ENCODE measurements around the gene ZNF268. TPM values are rescaled to one million over a fixed set of nuclear protein-coding genes. Genes with fewer than 3 reads are reported as not detected.

The ZNF268 gene
- total and polyA plus RNA-seq, 2 experiments from 2014 or later: 12.9 to 34.6 TPM

- TF ChIP-seq EZH2 (IDR thresholded peaks at IDR 0.05; ENCODE audit: borderline replicate concordance) (no peak), EZH2phosphoT487 (IDR thresholded peaks at IDR 0.05; ENCODE audit: low read depth, severe bottlenecking, unreplicated experiment) (no peak), CTCF (IDR thresholded peaks at IDR 0.05; ENCODE audit: poor library complexity) (no peak)
- DNase-seq (ENCODE audit: low spot score): peak; percentile 1
- Histone ChIP-seq H3K9me2 (replicated peaks; ENCODE audit: insufficient read depth) (no peaks in the 10 kb centered on the region), H2AFZ (no peak within 1 kb of the TSS), H3K36me3 (replicated peaks; ENCODE audit: insufficient read depth, low read depth) (no peaks in the 10 kb centered on the region), H3K4me1 (ENCODE audit: insufficient read depth) (no peaks in the 10 kb centered on the region), H3K79me2 (no peaks in the 10 kb centered on the region), H3K27me3 (no peaks in the 10 kb centered on the region), H3K4me3 (no peak within 1 kb of the TSS), H4K20me1 (ENCODE audit: insufficient read depth, poor library complexity, severe bottlenecking) (no peaks in the 10 kb centered on the region), H3K27ac (no peak within 1 kb of the TSS), H3K9me3 (ENCODE audit: low read depth) (no peaks in the 10 kb centered on the region), H3K4me2 (no peak within 1 kb of the TSS)
- 90% methylated on average over 11 of the region's 61 CpGs for WGBS (ENCODE audit: low lambda C conversion rate, missing lambda C conversion rate)
Measured at GRCh38 chr12:133235401-133236112, 54.3 kb downstream of the ZNF268 start, which contains the start of gene ANHX. ANHX (minus strand) TSS chr12:133235877; CDS start chr12:133234356, 1,521 bp downstream.

- Histone ChIP-seq H3K4me2 (no peak overlapping the region), H2AFZ (no peak overlapping the region), H4K20me1 (ENCODE audit: insufficient read depth, poor library complexity, severe bottlenecking) (no peaks in the 10 kb centered on the region), H3K9me3 (ENCODE audit: low read depth) (no peaks in the 10 kb centered on the region), H3K4me1 (ENCODE audit: insufficient read depth) (no peaks in the 10 kb centered on the region), H3K27me3 (no peaks in the 10 kb centered on the region), H3K79me2 (no peaks in the 10 kb centered on the region), H3K36me3 (replicated peaks; ENCODE audit: insufficient read depth, low read depth) (no peaks in the 10 kb centered on the region), H3K9me2 (replicated peaks; ENCODE audit: insufficient read depth) (no peaks in the 10 kb centered on the region), H3K4me3 (no peak overlapping the region), H3K27ac (no peak overlapping the region)
- peak; percentile 2 for DNase-seq (ENCODE audit: low spot score)
- no peak for TF ChIP-seq EZH2 (IDR thresholded peaks at IDR 0.05; ENCODE audit: borderline replicate concordance)
- no peak for TF ChIP-seq CTCF (IDR thresholded peaks at IDR 0.05; ENCODE audit: poor library complexity)
- no peak for TF ChIP-seq EZH2phosphoT487 (IDR thresholded peaks at IDR 0.05; ENCODE audit: low read depth, severe bottlenecking, unreplicated experiment)
- WGBS (ENCODE audit: low lambda C conversion rate, missing lambda C conversion rate): over 99% methylated on average over 23 of the region's 44 CpGs
Measured at GRCh38 chr12:133236144-133236543, 54.8 kb downstream of the ZNF268 start.

GRCh38 chr12:133236556-133236955, 55.3 kb downstream of the ZNF268 start:
- Histone ChIP-seq H3K36me3 (replicated peaks; ENCODE audit: insufficient read depth, low read depth) (no peaks in the 10 kb centered on the region), H3K9me3 (ENCODE audit: low read depth) (no peaks in the 10 kb centered on the region), H2AFZ (no peak overlapping the region), H4K20me1 (ENCODE audit: insufficient read depth, poor library complexity, severe bottlenecking) (no peaks in the 10 kb centered on the region), H3K4me1 (ENCODE audit: insufficient read depth) (no peaks in the 10 kb centered on the region), H3K27ac (no peak overlapping the region), H3K79me2 (no peaks in the 10 kb centered on the region), H3K4me2 (no peak overlapping the region), H3K9me2 (replicated peaks; ENCODE audit: insufficient read depth) (no peaks in the 10 kb centered on the region), H3K27me3 (no peaks in the 10 kb centered on the region), H3K4me3 (no peak overlapping the region)
- DNase-seq (ENCODE audit: low spot score): no peak
- TF ChIP-seq EZH2phosphoT487 (IDR thresholded peaks at IDR 0.05; ENCODE audit: low read depth, severe bottlenecking, unreplicated experiment): no peak
- no peak for TF ChIP-seq CTCF (IDR thresholded peaks at IDR 0.05; ENCODE audit: poor library complexity)
- no peak for TF ChIP-seq EZH2 (IDR thresholded peaks at IDR 0.05; ENCODE audit: borderline replicate concordance)
- 95% methylated on average over 12 of the region's 12 CpGs for WGBS (ENCODE audit: low lambda C conversion rate, missing lambda C conversion rate)
